ENCODE data around the gene CES4A.
"Not testable (repeated sequence)": the region's sequence is repeated elsewhere in the genome, so short reads cannot be mapped to it uniquely, and the experiment has no call there.

Gene CES4A

DNA sequence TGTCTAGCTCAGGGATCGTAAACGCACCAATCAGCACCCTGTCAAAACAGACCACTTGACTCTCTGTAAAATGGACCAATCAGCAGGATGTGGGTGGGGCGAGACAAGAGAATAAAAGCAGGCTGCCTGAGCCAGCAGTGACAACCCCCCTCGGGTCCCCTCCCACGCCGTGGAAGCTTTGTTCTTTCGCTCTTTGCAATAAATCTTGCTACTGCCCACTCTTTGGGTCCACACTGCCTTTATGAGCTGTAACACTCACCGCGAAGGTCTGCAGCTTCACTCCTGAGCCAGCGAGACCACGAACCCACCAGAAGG lies 13.5 kb upstream of the CES4A start:
- H3K9me3 ChIP-seq (ENCODE audit: insufficient read depth, low read depth, low read length); H3K36me3 ChIP-seq (ENCODE audit: insufficient read depth, low read depth, low read length); H3K9ac ChIP-seq (ENCODE audit: low read depth, low read length); H3K27ac ChIP-seq (ENCODE audit: low read length); H3K4me3 ChIP-seq (ENCODE audit: low read length); H3K4me1 ChIP-seq (ENCODE audit: insufficient read depth, low read length); H3K27me3 ChIP-seq (ENCODE audit: insufficient read depth, low read length): not testable (repeated sequence)

DNA sequence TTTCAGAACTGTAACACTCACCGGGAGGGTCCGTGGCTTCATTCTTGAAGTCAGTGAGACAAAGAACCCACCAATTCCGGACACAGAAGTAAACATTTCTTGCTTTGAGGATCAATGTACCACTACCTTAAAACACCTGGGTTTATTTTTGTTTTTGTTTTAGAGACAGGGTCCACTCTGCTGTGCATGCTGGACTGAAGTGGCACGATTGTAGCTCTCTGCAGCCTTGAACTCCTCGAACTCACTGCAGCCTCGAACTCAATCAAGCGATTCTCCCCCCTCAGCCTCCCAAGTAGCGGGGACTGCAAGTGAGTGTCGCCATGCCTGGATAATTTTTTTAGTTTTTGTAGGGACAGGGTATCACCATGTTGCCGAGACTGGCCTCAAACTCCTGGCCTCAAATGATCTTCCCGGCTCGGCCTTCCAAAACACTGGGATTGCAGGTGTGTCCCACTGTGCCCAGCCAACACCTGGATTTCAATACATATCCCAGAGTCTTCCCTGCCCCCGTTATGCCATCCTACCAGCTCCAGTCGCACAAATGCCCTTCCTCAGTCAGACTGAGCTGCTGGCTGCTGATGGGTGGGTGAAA lies 13.0 kb upstream of the CES4A start:
- peaks cover 7% of the 10 kb centered on the region for H3K27me3 ChIP-seq (ENCODE audit: insufficient read depth, low read length)
- H3K9ac ChIP-seq (ENCODE audit: low read depth, low read length): no peak overlapping the region

DNA sequence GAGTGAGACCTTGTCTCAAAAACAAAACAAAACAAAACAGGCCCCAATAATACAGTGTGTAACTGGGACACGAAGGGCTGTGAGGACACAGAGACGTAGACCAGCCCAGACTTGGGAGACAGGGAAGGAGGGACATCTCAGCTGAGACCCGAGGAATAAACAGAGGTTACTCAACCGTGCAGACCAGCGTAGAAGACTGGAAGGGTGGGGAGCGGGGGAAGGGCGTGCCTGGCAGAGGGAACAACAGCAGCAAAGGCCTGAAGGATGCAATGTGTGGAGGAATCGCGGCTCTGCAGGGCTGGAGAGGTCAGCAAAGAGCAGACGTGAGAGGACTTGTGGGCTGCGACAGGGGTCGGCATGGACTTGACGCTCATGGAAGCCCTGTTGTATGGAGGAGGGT lies 11.6 kb upstream of the CES4A start:
- no peaks in the 10 kb centered on the region for H3K4me1 ChIP-seq (ENCODE audit: insufficient read depth, low read length)
- H3K4me3 ChIP-seq (ENCODE audit: low read length): no peak overlapping the region
- no peak overlapping the region for H3K9ac ChIP-seq (ENCODE audit: low read depth, low read length)
- H3K36me3 ChIP-seq (ENCODE audit: insufficient read depth, low read depth, low read length): no peaks in the 10 kb centered on the region
- no peak overlapping the region for H3K27ac ChIP-seq (ENCODE audit: low read length)
- H3K27me3 ChIP-seq (ENCODE audit: insufficient read depth, low read length): peaks cover 7% of the 10 kb centered on the region; the same call in 1 of the 2 replicates
- no peaks in the 10 kb centered on the region for H3K9me3 ChIP-seq (ENCODE audit: insufficient read depth, low read depth, low read length)

More for the DNA sequence above, 13.0 kb upstream of the CES4A start:
- no peak overlapping the region for H3K4me3 ChIP-seq (ENCODE audit: low read length)
- no peak overlapping the region for H3K27ac ChIP-seq (ENCODE audit: low read length)
- no peaks in the 10 kb centered on the region for H3K36me3 ChIP-seq (ENCODE audit: insufficient read depth, low read depth, low read length)
- H3K9me3 ChIP-seq (ENCODE audit: insufficient read depth, low read depth, low read length): no peaks in the 10 kb centered on the region
- no peaks in the 10 kb centered on the region for H3K4me1 ChIP-seq (ENCODE audit: insufficient read depth, low read length)

DNA sequence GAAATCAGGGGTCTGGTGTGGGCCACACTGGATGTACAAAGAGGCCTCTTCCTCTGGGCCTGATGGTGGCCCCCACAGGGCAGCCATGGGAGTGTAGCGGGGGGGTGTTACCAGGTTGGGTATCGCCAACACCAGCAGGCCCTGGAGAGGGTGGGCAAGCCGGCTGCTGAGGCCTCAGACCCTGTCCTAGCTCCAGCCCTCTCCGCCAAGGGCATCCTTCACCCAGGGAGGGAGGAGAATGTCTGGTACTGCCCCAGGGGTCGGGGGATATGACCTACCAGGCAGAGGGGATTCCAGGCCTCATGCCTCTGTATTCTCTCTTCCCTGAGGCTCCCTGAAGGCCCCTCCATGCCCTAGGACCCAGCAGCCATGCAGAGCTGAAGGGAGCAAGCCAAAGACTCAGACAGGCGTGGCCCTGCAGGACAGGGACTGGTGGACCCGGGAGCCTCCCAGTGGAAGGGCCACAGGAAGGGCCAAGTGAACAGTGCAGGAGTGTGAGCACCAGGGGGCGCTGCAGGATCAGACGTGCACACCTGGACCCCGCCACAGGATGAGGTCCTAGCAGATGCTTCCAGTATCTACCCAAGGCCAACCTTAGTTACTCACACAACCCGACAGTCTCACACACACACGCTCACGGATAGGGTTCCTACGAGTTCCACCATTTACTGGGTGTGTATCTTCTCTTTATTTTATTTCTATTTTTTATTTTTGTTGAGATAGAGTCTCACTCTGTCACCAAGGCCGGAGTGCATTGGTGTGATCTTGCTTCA lies 10.9 kb upstream of the CES4A start:
- H3K27me3 ChIP-seq (ENCODE audit: insufficient read depth, low read length): peaks cover 7% of the 10 kb centered on the region; the same call in 1 of the 2 replicates
- no peak overlapping the region for H3K27ac ChIP-seq (ENCODE audit: low read length)
- H3K4me1 ChIP-seq (ENCODE audit: insufficient read depth, low read length): no peaks in the 10 kb centered on the region
- no peaks in the 10 kb centered on the region for H3K9me3 ChIP-seq (ENCODE audit: insufficient read depth, low read depth, low read length)
- no peak overlapping the region for H3K9ac ChIP-seq (ENCODE audit: low read depth, low read length)
- no peak overlapping the region for H3K4me3 ChIP-seq (ENCODE audit: low read length)
- no peaks in the 10 kb centered on the region for H3K36me3 ChIP-seq (ENCODE audit: insufficient read depth, low read depth, low read length)

DNA sequence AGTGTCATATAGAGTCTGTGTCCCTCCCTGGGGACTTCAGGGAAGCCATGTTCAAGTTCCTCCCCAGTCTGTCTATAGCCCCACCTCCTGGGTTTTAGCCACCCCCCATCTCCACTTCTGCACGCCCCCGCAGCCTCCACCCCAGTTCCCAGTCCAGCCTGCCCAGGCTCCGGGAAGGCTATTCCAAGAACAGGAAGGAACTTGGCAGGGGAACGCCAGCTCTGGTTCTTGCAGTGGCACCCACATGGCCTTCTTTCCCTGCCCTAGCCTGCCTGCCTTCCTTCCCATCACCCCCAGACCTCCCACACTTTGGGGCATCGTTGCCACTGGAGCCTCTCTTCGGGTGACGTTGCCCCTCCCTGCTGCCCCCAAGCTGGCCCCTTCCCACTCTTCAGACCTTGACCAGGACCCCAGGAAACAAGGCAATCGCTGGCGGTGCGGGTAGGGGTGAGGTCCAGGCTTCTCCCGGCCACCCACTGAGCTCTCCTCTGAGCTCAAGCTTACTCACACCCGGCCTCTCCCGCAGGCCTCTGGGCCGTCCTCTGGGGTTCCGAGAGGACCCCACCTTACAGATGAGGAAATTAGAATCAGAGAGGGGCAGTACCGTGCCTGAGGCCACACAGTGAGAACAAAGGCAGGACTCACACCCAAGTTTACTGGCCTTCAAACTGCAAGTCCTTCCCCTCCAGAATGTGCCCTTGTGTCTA lies 9.2 kb upstream of the CES4A start:
- Histone ChIP-seq H3K9ac (ENCODE audit: low read depth, low read length) (no peak overlapping the region), H3K4me1 (ENCODE audit: insufficient read depth, low read length) (no peaks in the 10 kb centered on the region), H3K27ac (ENCODE audit: low read length) (no peak overlapping the region), H3K9me3 (ENCODE audit: insufficient read depth, low read depth, low read length) (no peaks in the 10 kb centered on the region), H3K27me3 (ENCODE audit: insufficient read depth, low read length) (peaks cover 7% of the 10 kb centered on the region; the same call in 1 of the 2 replicates), H3K4me3 (ENCODE audit: low read length) (no peak overlapping the region), H3K36me3 (ENCODE audit: insufficient read depth, low read depth, low read length) (no peaks in the 10 kb centered on the region)

DNA sequence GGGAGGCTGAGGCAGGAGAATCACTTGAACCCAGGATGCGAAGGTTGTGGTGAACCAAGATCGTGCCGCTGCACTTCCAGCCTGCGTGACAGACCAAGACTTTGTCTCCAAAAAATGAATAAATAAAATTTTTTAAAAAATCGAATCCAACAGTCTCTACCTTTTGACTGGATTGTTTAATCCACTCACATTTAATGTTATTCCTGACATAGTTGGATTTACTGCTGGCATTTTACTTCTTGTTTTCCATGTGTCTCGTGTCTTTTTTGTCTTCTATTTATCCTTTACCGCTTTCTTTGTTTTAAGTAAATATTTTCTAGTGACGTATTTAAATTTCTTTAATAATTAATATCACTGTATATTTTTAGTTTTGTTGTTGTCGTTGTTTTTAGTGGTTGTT lies 5.4 kb upstream of the CES4A start:
- Histone ChIP-seq H3K27me3 (ENCODE audit: insufficient read depth, low read length) (peaks cover 4% of the 10 kb centered on the region; the same call in 1 of the 2 replicates), H3K4me3 (ENCODE audit: low read length) (no peak overlapping the region), H3K36me3 (ENCODE audit: insufficient read depth, low read depth, low read length) (no peaks in the 10 kb centered on the region), H3K4me1 (ENCODE audit: insufficient read depth, low read length) (no peaks in the 10 kb centered on the region), H3K9ac (ENCODE audit: low read depth, low read length) (no peak overlapping the region), H3K9me3 (ENCODE audit: insufficient read depth, low read depth, low read length) (no peaks in the 10 kb centered on the region), H3K27ac (ENCODE audit: low read length) (no peak overlapping the region)

DNA sequence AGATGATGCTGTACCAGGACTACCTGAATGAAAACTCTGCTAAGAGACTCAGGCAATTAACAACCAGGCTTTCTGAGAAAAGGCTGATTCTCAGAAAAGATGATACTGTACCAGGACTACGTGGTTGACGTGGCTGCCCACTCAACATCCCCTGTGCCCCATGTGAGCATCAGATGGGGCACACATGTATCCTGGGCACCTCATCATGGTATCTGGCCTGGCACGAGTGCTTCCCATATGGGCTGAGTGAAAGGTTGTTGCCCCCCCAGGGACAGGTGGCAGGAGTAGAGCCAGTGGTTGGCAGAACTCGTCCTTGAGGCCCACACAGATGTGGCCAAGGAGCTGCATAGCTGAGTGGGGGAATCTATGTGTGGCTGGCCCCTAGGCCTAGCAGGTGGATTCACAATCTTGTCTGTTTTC lies 3.5 kb upstream of the CES4A start:
- Histone ChIP-seq H3K27ac (ENCODE audit: low read length) (no peak overlapping the region), H3K4me3 (ENCODE audit: low read length) (no peak overlapping the region), H3K9ac (ENCODE audit: low read depth, low read length) (no peak overlapping the region), H3K27me3 (ENCODE audit: insufficient read depth, low read length) (no peaks in the 10 kb centered on the region), H3K9me3 (ENCODE audit: insufficient read depth, low read depth, low read length) (no peaks in the 10 kb centered on the region), H3K4me1 (ENCODE audit: insufficient read depth, low read length) (no peaks in the 10 kb centered on the region), H3K36me3 (ENCODE audit: insufficient read depth, low read depth, low read length) (no peaks in the 10 kb centered on the region)

DNA sequence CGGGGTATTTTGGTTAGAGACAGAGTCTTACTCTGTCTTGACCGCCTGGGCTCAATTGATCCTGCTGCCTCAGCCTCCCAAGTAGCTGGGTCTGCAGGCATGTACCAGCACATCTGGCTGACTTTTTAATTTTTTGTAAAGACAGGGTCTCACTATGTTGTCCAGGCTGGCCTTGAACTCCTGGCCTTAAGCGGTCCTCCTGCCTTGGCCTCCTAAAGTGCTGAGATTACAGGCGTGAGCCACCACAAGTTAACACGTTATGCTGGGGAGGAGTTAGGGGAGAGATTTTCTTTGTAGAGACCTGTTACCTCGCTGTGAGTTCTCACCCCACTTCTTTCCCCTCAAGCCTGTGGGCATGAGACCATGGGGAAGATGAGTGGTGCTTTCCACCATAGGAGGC lies 1.8 kb upstream of the CES4A start:
- Histone ChIP-seq H3K9ac (ENCODE audit: low read depth, low read length) (no peak overlapping the region), H3K27me3 (ENCODE audit: insufficient read depth, low read length) (no peaks in the 10 kb centered on the region), H3K36me3 (ENCODE audit: insufficient read depth, low read depth, low read length) (no peaks in the 10 kb centered on the region), H3K4me3 (ENCODE audit: low read length) (no peak overlapping the region), H3K9me3 (ENCODE audit: insufficient read depth, low read depth, low read length) (no peaks in the 10 kb centered on the region), H3K27ac (ENCODE audit: low read length) (no peak overlapping the region), H3K4me1 (ENCODE audit: insufficient read depth, low read length) (no peaks in the 10 kb centered on the region)

DNA sequence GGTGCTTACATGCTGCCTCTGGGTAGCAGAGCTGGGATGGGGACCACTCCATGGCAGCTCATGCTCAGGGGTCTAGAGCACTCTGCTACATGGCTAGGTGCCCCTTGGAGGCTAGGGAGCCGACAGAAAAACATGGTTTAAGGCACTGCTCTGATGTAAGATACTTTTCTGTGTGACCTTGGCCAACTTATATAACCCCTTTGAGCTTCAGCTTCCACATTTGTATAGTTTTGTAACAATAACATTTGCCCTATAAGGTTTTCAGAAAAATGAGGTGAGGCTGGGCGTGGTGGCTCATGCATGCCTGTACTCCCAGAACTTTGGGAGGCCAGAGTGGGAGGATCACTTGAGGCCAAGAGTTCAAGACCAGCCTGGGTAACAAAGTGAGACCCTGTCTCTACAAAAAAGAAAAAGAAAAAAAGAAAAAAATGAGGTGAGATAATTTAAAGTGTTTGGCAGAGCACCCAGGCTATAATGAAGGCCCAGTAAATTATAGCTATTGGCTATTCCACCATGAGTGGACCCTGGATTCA lies 3.2 kb downstream of the CES4A start:
- no peaks in the 10 kb centered on the region for H3K36me3 ChIP-seq (ENCODE audit: insufficient read depth, low read depth, low read length)
- no peak overlapping the region for H3K27ac ChIP-seq (ENCODE audit: low read length)
- no peak overlapping the region for H3K4me3 ChIP-seq (ENCODE audit: low read length)
- no peak overlapping the region for H3K9ac ChIP-seq (ENCODE audit: low read depth, low read length)
- no peaks in the 10 kb centered on the region for H3K27me3 ChIP-seq (ENCODE audit: insufficient read depth, low read length)
- no peaks in the 10 kb centered on the region for H3K4me1 ChIP-seq (ENCODE audit: insufficient read depth, low read length)
- no peaks in the 10 kb centered on the region for H3K9me3 ChIP-seq (ENCODE audit: insufficient read depth, low read depth, low read length)

DNA sequence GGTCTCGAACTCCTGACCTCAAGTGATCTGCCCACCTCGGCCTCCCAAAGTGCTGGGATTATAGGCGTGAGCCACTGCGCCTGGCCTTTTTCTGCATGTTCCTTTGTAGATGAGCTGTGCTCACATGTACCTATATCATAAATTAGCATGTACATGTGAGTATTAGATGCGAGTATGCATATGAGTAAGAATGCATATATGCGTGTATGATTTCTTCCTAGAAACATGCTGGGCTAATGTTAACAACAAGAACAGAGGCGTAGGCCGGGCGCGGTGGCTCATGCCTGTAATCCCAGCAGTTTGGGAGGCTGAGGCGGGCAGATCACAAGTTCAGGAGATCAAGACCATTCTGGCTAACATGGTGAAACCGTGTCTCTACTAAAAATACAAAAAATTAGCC lies 5.2 kb downstream of the CES4A start:
- not testable (repeated sequence) for H3K27ac ChIP-seq (ENCODE audit: low read length); H3K9me3 ChIP-seq (ENCODE audit: insufficient read depth, low read depth, low read length); H3K9ac ChIP-seq (ENCODE audit: low read depth, low read length); H3K4me1 ChIP-seq (ENCODE audit: insufficient read depth, low read length); H3K4me3 ChIP-seq (ENCODE audit: low read length); H3K36me3 ChIP-seq (ENCODE audit: insufficient read depth, low read depth, low read length)
- H3K27me3 ChIP-seq (ENCODE audit: insufficient read depth, low read length): peaks cover 12% of the 10 kb centered on the region

DNA sequence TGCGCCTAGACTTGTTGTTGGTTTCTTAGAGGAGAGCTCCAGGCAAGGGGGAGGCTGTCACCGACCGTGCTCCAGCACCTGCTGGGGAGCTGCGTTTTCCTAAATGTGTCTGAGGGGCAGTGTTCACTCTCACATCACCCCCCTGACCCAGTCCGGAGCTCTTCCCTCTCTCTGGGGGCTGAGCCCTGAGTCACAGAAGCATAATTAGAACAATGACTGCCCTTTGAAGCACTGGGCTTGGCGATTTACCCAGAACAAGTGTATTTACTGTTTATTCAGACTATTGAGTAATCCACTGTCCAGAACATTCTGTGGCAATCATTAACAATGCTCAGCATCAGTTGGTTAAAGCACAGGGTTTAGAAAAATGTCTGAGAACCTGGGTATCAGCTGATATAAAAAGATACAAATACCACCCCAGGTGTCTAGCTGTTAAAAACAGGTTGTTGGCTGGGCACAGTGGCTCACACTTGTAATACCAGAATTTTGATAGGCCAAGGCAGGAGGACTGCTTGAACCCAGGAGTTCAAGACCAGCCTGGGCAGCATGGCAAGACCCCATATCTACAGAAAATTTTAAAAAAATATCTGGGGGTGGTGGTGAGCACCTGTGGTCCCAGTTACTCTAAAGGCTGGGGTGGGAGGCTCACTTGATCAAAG lies 8.1 kb downstream of the CES4A start:
- Histone ChIP-seq H3K36me3 (ENCODE audit: insufficient read depth, low read depth, low read length) (no peaks in the 10 kb centered on the region), H3K27ac (ENCODE audit: low read length) (no peak overlapping the region), H3K9ac (ENCODE audit: low read depth, low read length) (no peak overlapping the region), H3K4me1 (ENCODE audit: insufficient read depth, low read length) (no peaks in the 10 kb centered on the region), H3K9me3 (ENCODE audit: insufficient read depth, low read depth, low read length) (no peaks in the 10 kb centered on the region), H3K27me3 (ENCODE audit: insufficient read depth, low read length) (peaks cover 40% of the 10 kb centered on the region), H3K4me3 (ENCODE audit: low read length) (no peak overlapping the region)
